Lower lobe of right lung (tissue), 2 donors: ENCODE measurements around the gene MPPED2. TPM values are rescaled to one million over a fixed set of nuclear protein-coding genes. Genes with fewer than 3 reads are reported as not detected.

Source experiments
- ATAC-seq, 2 donors: fragments of 200-7000 bp; cut with Tn5 transposase; one replicate each; pipeline ENCODE4 v1.9.1; 2020 to 2022; ENCODE audit warnings: mild to moderate bottlenecking in 2 of 2, moderate library complexity in 2 of 2
- DNase-seq: peaks from one replicate; pipeline ENCODE4 v3.0.0-alpha.2; 2020
- H3K27ac ChIP-seq: fragments of 200-600 bp; one replicate; pipeline ENCODE4 v1.8.0; 2022
- H3K27me3 ChIP-seq: fragments of 200-600 bp; one replicate; pipeline ENCODE4 v1.8.0; 2022; ENCODE audit warnings: low read depth
- H3K36me3 ChIP-seq: fragments of 200-600 bp; one replicate; pipeline ENCODE4 v1.8.0; 2022; ENCODE audit warnings: mild to moderate bottlenecking
- H3K4me1 ChIP-seq: fragments of 200-600 bp; one replicate; pipeline ENCODE4 v1.8.0; 2022
- H3K4me3 ChIP-seq: fragments of 200-600 bp; one replicate; pipeline ENCODE4 v1.8.0; 2022; ENCODE audit warnings: mild to moderate bottlenecking
- H3K9me3 ChIP-seq: fragments of 200-600 bp; one replicate; pipeline ENCODE4 v1.8.0; 2022
- CTCF ChIP-seq: fragments of 200-600 bp; IDR thresholded peaks from one replicate; pipeline ENCODE4 v1.8.0; 2022; ENCODE audit warnings: antibody characterized with exemption, mild to moderate bottlenecking
- intact Hi-C: fragments of 100-400 bp; cut with DNase I; formaldehyde crosslinking; loops from one replicate; pipeline ENCODE4 v1.11.0; 2022
- total RNA-seq: library from RNA; stranded (reverse); fragmentation: NEBNext Ultra II Directional; extraction: Animal tissue kit (Norgen Biotek cat#: 25700); gene quantifications from one replicate; pipeline ENCODE4 v1.2.1, GENCODE V29; 2021
- donor health status: DM: no; HTN: yes; CAD: no; lungs with severe emphysema.

Gene MPPED2
- total RNA-seq, 1 donor from 2014 or later = 1.5 TPM

GRCh38 chr11:30483056-30483455, 103.1 kb downstream of the MPPED2 start:
- Histone ChIP-seq H3K36me3 (no peaks in the 10 kb centered on the region), H3K4me1 (peaks cover 5% of the 10 kb centered on the region), H3K4me3 (no peak overlapping the region), H3K9me3 (no peaks in the 10 kb centered on the region), H3K27ac (no peak overlapping the region), H3K27me3 (no peaks in the 10 kb centered on the region)
- no peak for TF ChIP-seq CTCF
- DNase-seq = no peak
- ATAC-seq = no peak
- intact Hi-C loops = no loop called here

GRCh38 chr11:30481796-30482195, 104.4 kb downstream of the MPPED2 start:
- DNase-seq (no peak), ATAC-seq (no peak)
- Histone ChIP-seq H3K4me1 (no peaks in the 10 kb centered on the region), H3K9me3 (no peaks in the 10 kb centered on the region), H3K36me3 (no peaks in the 10 kb centered on the region), H3K27me3 (no peaks in the 10 kb centered on the region), H3K4me3 (no peak overlapping the region), H3K27ac (no peak overlapping the region)
- intact Hi-C loops = no loop called here
- no peak for TF ChIP-seq CTCF

GRCh38 chr11:30481330-30481729, 104.8 kb downstream of the MPPED2 start:
- intact Hi-C loops = no loop called here
- DNase-seq (no peak), ATAC-seq (no peak)
- Histone ChIP-seq H3K27me3 (no peaks in the 10 kb centered on the region), H3K4me3 (no peak overlapping the region), H3K36me3 (no peaks in the 10 kb centered on the region), H3K4me1 (no peaks in the 10 kb centered on the region), H3K9me3 (no peaks in the 10 kb centered on the region), H3K27ac (no peak overlapping the region)
- TF ChIP-seq CTCF = no peak

GRCh38 chr11:30479899-30480298, 106.3 kb downstream of the MPPED2 start:
- H3K4me3 ChIP-seq = no peak overlapping the region
- H3K27ac ChIP-seq = no peak overlapping the region
- intact Hi-C loops = no loop called here
- TF ChIP-seq CTCF = no peak
- ATAC-seq = no peak
- no peaks in the 10 kb centered on the region for H3K27me3 ChIP-seq
- H3K9me3 ChIP-seq = no peaks in the 10 kb centered on the region
- no peaks in the 10 kb centered on the region for H3K4me1 ChIP-seq
- DNase-seq = no peak
- no peaks in the 10 kb centered on the region for H3K36me3 ChIP-seq

GRCh38 chr11:30478923-30479322, 107.2 kb downstream of the MPPED2 start:
- no peak for DNase-seq
- no peak for ATAC-seq
- Histone ChIP-seq H3K27ac (no peak overlapping the region), H3K27me3 (no peaks in the 10 kb centered on the region), H3K9me3 (no peaks in the 10 kb centered on the region), H3K4me3 (no peak overlapping the region), H3K4me1 (no peaks in the 10 kb centered on the region), H3K36me3 (no peaks in the 10 kb centered on the region)
- no peak for TF ChIP-seq CTCF
- intact Hi-C loops = no loop called here

- no peak for DNase-seq
- Histone ChIP-seq H3K4me3 (no peak overlapping the region), H3K9me3 (no peaks in the 10 kb centered on the region), H3K27me3 (no peaks in the 10 kb centered on the region), H3K27ac (no peak overlapping the region), H3K36me3 (no peaks in the 10 kb centered on the region), H3K4me1 (no peaks in the 10 kb centered on the region)
- ATAC-seq = no peak
- intact Hi-C loops = no loop called here
- no peak for TF ChIP-seq CTCF
Measured at GRCh38 chr11:30477061-30477460, 109.1 kb downstream of the MPPED2 start.
